Esophagus squamous epithelium (tissue), 4 donors: ENCODE results near the gene EVC.

ENCODE experiments used
- POLR2A ChIP-seq, 4 donors: fragments of 450-650 bp; IDR thresholded peaks; one replicate each; pipeline ENCODE4 v1.6.1; 2017; ENCODE audit warnings: antibody characterized with exemption in 4 of 4, mild to moderate bottlenecking in 4 of 4, moderate library complexity in 3 of 4
- TF ChIP-seq, protein P1 (sequence below), 6 experiments: fragments of 450-650 bp in 4 of 6; fragments of 200-600 bp in 2 of 6; sonication (generic) in 2 of 6; IDR thresholded peaks; one replicate each; pipeline ENCODE4 v1.5.1; 2016 to 2019; ENCODE audit warnings: antibody characterized with exemption in 6 of 6, mild to moderate bottlenecking in 4 of 6, moderate library complexity in 4 of 6

DNA sequence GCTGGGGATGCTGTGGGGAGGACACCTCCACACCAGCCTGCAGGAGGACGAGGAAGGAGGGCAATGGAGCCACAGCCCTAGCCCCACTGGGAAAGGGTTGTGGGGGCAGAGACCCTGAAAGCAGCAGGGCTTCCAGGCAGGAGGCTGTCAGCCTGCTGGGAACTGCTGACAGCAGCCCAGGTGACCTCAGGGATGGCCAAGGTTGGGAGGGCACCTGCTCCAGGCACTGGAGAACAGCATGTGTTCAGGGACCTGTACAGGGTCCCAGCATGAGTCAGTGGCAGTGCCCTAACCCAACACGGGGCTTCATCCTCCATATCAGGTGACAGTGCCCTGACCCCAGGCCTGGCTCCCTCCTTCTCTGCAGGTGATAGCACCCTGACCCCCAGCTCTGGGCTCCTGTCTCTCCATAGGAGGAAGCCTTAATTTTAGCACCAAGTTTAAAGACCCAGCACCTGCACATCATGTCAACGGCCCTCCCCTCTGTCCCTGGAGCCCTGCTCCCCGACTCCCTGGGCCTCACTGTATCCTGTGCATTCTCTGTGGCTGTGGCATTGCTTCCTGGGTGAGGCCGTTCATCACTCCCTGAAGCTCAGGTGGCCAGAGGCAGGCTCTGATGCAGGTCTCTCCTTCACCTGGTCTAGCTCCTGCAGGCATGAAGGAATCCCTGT is 115.6 kb downstream of the EVC start:
- TF ChIP-seq, protein P1, sequence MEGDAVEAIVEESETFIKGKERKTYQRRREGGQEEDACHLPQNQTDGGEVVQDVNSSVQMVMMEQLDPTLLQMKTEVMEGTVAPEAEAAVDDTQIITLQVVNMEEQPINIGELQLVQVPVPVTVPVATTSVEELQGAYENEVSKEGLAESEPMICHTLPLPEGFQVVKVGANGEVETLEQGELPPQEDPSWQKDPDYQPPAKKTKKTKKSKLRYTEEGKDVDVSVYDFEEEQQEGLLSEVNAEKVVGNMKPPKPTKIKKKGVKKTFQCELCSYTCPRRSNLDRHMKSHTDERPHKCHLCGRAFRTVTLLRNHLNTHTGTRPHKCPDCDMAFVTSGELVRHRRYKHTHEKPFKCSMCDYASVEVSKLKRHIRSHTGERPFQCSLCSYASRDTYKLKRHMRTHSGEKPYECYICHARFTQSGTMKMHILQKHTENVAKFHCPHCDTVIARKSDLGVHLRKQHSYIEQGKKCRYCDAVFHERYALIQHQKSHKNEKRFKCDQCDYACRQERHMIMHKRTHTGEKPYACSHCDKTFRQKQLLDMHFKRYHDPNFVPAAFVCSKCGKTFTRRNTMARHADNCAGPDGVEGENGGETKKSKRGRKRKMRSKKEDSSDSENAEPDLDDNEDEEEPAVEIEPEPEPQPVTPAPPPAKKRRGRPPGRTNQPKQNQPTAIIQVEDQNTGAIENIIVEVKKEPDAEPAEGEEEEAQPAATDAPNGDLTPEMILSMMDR (IDR thresholded peaks at IDR 0.05) = no peak
- TF ChIP-seq POLR2A (IDR thresholded peaks at IDR 0.05) = no peak
